HG03280 (cell line): ENCODE results near the gene FFAR2.
"Not testable (repeated sequence)": the region's sequence is repeated elsewhere in the genome, so short reads cannot be mapped to it uniquely, and the experiment has no call there.

ENCODE experiments used
- ATAC-seq: cut with Tn5 transposase; IDR thresholded peaks from one replicate; pipeline ENCODE4 v1.9.1; 2021; ENCODE audit warnings: mild to moderate bottlenecking, moderate library complexity; ENCODE audit not compliant: unreplicated experiment

The FFAR2 gene

DNA sequence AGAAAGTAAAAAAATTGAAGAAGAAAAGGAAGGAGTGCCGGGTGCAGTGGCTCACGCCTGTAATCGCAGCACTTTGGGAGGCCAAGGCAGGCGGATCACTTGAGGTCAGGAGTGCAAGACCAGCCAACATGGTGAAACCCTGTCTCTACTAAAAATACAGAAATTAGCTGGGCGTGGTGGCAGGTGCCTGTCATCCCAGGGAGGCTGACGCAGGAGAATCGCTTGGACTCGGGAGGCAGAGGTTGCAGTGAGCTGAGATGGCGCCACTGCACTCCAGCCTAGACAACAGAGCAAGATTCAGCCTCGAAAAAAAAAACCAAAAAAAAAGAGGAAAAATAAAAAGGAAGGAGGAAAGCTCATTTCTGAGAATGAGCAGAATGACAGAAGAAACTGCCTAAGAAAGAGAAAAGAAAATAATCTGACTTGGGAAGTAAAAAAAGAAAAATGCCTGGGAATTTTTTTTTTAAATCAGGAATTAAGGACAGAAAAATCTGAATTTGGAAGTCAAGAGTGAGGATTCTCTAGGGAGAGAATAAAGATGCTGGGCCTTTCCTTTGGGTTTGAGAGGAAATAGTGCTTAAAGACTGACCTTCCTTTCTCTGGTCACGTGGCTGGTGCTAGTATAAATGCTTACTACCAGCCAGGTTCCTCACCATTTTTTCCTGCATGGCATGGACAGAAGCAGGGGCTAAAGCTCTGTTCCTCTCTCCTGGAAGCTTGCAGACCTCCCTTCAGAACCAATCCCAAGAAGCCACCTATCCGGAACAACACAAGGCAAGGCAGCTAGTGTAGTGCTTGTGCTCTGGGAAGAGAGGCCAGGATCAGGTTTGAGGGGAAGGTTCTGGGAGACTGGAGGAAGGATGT lies at the start of gene FFAR2:
TSS of gene FFAR2 (plus strand) at position 652 of the 864 bp plus-strand sequence. CDS start 1,458 bp downstream, outside the sequence.
- ATAC-seq = no peak

DNA sequence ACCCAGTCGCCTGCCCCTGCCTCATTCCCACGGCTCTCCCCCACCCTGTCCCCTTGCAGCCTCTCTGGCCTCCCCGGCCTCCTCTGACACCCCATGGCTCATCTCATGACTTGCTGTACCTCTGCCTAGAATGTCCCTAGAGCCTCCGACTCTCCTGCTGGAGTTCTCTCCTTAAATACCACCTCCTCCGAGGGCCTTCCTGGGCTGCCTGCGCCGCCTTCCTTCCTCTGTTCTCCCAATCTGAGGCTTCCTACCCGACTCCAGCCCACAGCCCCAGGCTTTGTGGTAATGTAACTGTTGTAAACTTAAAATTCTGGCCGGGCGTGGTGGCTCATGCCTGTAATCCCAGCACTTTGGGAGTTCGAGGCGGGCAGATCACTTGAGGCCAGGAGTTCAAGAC lies 49.5 kb upstream of the FFAR2 start:
- ATAC-seq = no peak

DNA sequence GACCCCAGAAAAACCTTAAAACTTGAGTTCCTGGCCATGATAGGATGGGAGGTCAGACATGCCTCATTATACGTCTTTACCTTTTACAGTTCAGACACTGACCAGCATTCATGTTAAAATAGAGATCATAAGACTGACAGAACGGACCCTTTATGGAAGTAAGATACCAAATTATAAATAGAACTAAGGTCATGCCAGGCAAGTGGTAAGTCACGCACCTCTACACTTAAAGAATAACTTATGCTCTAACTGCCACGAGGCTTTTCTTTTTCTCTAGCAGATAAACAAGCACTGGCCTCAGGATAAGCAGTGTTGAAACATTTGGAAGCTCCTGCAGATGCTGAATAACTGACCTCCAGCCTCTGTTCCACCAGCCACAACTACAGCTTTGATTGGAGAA lies 48.8 kb upstream of the FFAR2 start:
- no peak for ATAC-seq

DNA sequence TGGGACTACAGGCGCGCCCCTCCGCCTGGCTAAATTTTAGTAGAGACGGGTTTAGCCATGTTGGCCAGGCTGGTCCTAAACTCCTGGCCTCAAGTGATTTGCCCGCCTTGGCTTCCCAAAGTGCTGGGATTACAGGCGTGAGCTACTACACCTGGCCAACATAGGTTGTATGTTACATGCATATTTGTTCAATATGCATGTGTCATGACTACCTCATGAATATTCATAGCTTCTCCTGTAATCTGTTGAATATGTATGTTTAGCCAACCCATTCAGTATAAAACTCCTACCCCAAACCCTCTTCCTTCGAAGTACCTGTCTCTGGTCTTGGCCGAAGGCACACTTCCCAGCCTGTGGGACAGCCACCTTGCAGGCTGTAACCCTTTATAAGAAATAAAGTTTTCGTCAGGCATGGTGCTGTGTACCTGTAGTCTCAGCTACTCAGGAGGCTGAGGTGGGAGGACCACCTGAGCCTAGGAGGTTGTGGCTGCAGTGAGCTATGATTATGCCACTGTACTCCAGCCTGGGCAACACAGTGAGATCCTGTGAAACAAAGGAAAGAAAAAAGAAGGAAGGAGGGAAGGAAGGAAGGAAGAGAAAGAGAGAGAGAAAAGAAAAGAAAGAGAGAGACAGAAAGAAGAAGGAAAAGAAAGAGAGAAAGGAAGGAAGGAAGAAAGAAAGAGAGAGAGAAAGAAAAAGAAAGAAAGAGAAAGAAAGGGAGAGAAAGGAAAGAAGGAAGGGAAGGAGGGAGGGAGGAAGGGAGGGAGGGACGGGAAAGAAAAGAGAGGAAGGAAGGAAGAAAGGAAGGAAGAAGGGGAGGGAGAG lies 47.9 kb upstream of the FFAR2 start:
- ATAC-seq = no peak

DNA sequence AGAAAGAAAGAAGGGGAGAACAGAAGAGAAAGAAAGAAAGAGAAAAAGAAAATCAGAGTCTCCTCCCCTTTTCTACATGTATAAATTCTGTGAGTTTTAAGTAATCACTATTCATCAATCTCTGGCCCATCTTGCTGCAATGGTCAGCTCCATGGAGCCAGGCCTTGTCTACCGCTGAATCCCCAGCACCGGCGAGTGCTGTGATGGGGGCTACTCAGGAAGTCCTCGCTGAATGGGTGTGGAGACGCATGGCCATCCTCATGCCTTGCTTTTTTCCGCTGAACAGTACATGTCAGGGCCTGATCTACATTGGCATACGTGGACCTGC lies 47.3 kb upstream of the FFAR2 start:
- no peak for ATAC-seq

DNA sequence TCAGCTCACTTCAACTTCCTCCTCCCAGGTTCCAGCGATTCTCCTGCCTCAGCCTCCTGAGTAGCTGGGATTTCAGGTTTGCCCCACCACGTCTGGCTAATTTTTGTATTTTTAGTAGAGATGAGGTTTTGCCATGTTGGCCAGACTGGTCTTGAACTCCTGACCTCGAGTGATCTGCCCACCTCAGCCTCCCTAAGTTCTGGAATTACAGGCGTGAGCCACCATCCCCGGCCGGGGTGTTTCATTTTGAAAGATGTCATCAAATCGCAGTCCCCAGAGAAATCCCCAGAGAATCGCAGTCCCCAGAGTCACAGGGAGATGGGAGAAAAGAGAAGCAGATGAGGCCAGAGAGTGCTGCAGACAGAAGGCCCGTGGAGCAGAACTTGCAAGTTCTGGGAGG lies 46.6 kb upstream of the FFAR2 start:
- ATAC-seq = not testable (repeated sequence)

DNA sequence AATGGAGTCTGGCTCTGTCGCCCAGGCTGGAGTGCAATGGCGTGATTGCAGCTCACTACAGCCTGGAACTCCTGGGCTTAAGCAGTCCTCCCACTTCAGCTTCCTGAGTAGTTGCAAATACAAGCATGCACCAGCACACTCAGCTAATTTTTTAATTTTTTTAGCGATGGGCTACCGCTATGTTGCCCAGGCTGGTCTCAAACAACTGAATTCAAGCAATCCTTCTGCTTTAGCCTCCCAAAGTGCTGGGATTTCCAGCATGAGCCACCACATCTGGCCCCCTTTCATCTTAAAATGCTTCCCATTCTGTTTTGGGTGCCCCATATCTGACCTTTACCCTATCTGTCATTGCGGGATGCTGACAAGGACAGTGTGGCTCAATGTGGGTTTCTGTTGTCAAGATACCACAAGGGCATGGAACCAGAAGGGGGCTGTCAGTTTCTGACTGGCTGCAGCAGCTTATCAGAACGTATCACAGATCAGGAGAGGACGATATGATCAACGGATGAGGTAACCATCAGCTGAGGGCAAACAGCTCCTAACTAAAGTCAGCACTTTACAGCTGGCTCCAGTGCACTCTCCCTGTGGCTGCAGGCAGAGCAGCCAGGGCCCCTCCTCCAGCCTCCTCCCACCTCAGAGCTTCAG lies 44.8 kb upstream of the FFAR2 start:
- ATAC-seq = no peak

DNA sequence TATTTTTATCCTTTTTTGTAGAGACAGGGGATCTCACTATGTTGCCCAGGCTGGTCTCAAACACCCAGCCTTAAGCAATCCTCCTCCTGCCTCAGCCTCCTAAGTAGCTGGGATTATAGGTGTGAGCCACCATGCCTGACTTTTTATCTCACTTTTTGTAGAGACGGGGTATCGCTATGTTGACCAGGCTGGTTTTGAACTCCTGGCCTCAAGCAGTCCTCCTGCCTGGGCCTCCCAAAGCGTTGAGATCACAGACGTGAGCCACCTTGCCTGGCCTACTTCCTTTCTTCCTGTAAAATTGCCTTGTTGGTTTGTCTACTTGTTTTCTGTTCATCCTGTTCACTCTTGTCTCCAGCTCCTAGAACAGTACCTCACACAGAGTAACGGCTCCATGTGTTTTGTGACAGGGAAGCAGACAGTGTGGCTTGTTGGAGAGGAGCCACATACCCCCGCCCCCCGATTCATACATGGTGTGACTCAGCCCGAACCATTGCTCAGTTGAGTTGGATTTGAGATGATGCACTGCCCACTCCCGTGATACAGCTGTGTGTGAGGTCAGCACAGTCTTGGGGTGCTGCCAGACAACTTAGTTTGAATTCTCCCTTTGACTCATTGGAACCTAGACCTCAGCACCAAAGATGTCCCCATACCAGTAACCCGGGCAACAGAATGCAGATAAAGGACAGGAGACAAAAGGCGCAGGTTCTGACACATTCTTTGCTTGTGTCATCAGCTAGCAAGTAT lies 43.0 kb upstream of the FFAR2 start:
- ATAC-seq = peak; percentile 62

DNA sequence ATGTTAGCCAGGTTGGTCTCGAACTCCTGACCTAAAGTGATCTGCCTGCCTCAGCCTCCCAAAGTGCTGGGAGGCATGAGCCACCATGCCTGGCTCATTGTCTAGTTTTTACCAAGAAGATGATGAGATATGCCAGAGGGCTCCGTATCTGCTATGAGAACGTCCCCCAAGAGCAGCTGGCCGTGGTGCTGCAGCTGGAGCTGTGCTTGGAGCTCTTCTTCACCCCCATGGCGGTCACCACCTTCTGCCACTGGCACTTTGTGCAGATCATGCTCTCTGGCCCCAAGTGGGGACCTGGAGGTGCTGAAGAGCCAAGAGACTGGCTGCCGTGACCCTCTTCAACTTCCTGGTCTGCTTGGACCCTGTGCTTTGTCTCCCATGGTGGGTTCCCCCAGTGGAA lies 40.4 kb upstream of the FFAR2 start:
- no peak for ATAC-seq

DNA sequence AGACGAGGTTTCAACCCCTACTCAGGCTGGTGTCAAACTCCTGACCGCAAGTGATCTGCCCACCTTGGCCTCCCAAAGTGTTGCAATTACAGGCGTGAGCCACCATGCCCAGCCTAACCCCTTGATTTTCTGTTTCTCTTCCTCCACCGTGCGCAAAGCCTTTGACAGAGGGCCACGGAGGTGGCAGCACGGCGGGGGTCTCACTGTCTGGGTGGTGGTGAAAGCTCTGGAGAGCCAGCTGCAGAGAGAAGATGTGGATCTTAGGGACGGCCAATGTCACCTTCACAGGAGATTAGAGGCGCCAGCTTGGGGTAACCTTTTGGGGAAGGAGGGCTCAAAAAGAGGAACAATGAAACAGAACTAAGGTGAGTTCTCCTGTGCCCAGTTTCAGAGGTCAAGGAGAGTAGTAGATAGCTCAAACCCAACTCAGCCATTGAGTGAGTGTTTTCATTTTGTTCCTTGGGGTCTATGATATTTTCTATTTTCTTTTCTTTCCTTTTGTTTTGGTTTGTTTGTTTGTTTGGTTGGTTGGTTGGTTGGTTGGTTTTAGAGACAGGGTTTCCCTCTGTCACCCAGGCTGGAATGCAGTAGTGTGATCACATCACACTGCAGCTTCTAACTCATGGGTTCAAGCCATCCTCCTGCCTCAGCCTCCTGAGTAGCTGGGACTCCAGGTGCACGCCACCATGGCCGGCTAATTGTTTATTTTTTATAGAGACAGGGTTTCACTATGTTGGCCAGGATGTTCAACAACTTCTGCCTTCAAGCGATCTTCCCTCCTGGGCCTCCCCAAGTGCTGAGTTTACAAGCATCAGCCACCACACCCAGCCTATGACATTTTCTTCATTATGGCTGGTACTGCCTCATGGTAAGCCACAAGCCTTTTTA lies 39.5 kb upstream of the FFAR2 start:
- ATAC-seq = no peak

DNA sequence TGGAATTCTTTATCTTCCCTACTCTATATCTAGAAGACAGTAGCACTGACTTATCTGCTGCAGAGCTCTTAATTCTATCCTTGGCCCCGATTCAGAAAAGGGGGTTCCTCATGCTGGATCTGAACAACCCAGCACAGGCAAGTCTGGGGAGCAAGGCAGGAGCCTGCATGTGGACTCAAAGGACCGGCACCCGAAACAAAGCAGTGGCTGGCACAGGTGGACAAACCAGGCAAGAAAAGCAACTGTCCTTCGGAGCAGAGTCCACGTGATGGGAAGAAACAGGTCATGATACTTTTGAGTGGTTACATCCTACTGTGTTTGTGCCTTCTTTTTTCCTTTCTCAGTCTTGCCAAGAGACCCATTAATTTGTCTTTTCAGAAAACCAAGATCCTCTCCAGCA lies 38.9 kb upstream of the FFAR2 start:
- no peak for ATAC-seq

DNA sequence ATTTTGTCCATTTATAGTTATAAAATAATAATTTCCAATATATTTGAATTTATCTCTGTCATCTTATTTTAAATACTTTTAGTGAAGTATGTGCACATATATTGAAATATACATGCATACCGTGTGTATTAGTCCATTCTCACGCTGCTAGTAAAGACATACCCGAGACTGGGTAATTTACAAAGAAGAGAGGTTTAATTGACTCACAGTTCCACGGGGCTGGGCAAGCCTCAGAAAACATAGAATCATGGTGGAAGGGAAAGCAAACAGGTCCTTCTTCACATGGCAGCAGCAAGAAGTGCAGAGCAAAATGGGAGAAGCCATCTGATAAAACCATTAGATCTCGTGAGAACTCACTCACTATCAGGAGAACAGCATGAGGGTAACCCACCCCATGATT lies 37.6 kb upstream of the FFAR2 start:
- ATAC-seq = no peak

DNA sequence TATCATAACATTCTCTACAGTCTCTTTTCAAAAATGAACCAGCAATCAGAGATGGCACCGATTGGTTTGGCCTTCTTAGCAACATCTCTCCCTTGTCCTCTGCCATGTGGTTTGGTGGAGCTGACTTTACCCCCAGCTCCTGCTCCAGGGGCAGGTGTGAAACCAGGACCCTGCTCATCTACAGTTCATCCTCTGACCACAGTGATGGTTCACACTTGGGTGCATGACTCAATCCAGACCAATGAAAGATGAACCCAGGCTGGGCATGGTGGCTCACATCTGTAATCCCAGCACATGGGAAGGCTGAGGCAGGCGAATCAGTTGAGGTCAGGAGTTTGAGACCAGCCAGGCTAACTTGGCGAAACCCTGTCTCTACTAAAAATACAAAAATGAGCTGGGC lies 33.6 kb upstream of the FFAR2 start:
- no peak for ATAC-seq

DNA sequence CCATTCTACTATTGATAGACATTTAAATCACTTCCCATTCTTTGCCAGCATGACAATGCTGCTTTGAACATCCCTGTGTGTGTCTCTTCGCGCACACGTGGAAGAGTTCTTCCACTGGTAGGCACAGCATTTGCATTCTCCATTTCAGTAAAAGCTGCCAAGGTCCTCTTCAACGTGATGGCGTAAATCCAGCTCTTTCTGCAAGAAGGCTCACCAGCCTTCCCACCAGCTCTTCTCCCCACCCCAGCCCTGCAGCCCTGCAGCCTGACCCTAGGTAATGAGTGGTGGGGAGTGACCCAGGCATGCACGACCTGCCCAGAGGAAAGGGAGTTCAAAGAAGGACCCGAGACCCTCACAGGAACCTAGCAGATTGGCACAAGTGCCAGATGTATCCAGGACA lies 31.7 kb upstream of the FFAR2 start:
- no peak for ATAC-seq

DNA sequence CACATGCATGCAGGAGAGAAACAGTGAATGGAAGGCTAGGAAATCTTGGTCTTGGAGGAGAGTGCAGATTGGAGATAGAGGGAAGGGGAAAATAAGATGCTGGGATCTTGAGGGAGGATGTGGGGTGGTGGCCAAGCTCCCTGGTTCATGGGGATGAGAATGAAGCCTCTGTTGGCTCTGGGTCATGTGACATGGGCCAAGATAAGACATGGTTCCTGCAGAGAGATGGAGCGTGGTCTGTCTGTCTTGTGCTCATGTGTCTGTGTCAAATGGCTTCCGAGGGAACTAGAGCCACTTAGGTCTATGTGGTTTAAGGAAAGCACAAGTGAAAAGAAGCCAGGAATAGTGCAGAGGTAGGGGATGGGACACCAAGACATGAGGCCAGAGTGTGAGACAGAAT lies 30.8 kb upstream of the FFAR2 start:
- no peak for ATAC-seq

DNA sequence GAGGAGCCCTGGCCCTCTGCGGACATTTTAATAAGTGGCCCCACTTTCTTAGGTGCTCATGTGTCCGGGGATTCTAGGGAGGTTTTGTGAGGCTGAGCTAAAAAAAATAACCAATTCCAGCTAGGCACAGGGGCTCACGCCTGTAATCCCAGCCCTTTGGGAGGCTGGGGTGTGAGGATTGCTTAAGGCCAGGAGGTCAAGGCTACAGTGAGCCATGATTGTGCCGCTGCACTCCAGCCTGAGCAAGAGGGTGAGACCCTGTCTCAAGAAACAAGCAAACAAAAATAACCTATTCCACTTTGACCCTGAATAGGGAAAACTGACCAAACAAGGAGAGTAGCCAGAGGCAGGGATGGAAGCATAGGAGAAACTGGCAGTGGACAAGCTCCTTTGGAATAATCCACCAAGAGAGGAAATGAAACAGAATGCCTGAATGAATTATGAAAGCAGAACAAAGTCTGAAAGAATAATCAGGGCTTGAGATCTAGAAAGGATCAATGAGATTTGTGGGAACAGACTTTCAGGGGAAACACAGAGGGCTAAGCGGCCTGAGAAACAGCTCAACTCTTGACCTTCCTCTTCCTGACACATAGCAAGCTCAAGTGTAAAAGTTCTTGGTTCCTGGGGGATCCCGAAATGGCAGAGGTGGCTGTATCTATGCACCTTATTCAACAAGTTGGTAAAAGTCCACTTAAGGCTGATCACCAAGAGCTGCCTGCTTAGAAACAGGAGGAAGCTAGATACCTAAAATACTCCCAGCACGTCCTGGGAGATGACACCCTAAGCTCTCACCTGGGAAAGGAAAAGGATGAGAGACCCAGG lies 30.1 kb upstream of the FFAR2 start:
- ATAC-seq = no peak

DNA sequence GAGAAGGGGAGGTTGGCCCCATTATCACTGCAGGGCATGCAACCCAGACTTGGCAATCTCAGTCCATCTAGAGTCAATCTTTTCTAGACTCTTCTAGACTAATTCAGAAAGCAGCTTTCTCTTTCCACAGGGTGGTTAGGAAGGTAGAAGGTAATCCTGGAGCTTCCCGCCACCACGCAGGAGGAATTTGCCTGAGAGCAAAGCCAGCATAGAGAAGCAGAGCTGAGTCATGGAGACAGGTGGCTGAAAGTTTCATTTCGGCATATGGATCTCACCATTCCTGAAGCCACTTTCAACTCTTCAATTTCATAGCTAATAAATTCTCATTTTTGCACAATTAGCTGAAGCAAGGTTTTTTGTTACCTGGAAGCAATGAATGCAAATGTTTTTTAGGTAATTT lies 29.0 kb upstream of the FFAR2 start:
- ATAC-seq = no peak

DNA sequence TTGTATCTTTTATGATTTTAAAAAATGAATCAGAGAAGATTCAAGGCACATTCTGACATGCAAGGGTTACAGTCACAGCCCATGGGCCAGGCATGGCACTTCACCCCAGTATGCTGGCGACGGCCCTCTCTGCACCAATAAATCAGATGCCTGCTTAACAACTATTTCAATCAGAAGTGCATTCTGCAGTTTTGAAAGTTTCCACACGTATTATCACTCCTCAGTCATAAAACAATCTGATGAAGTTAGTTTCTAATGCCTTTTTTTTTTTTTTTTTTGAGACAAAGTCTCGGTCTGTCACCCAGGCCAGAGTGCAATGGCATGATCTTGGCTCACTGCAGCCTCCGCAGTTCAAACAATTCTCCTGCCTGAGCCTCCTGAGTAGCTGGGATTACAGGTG lies 28.3 kb upstream of the FFAR2 start:
- ATAC-seq = no peak

DNA sequence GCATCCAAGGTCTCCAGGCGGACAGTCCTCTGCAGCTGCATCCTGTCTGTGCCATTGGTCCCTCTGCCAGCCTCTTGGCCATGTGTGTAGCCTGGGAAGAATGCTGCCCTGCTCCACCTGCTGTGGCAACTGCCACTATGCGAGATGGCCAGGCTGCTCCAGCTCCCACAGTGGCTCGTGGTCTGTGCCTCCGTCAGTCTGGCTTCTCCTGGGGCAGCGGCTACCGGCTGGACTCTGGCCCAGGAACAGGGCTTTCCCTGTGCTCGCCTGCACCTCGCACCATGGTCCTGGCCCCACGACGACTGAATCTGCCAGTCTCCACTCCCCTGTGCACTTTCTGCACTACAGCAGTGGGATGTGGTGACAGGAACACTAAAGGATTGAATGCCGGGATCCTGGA lies 26.7 kb upstream of the FFAR2 start:
- ATAC-seq = no peak
